Fibroblast of lung (primary cell): ENCODE measurements around the gene MXRA8. TPM values are rescaled to one million over a fixed set of nuclear protein-coding genes. Genes with fewer than 3 reads are reported as not detected.

Source experiments
- DNase-seq, 2 donors: peaks; one replicate each; pipeline versions ENCODE4 v3.0.0 to v3.0.0-alpha.2; 2010; ENCODE audit warnings: low read depth in 2 of 2
- H2AFZ ChIP-seq: 2 replicates; pipeline ENCODE4 v1.5.1; 2012; ENCODE audit warnings: low read length, control low read depth, inconsistent platforms
- H3K27ac ChIP-seq: 2 replicates; pipeline ENCODE4 v1.5.1; 2011; ENCODE audit warnings: low read length, control low read depth; ENCODE audit not compliant: insufficient read depth
- H3K27me3 ChIP-seq: 2 replicates; pipeline ENCODE4 v1.5.1; 2011; ENCODE audit warnings: mild to moderate bottlenecking, low read length; ENCODE audit not compliant: control insufficient read depth, insufficient read depth
- H3K36me3 ChIP-seq: 2 replicates; pipeline ENCODE4 v1.5.1; 2011; ENCODE audit warnings: low read length; ENCODE audit not compliant: control insufficient read depth, insufficient read depth
- H3K4me1 ChIP-seq: 2 replicates; pipeline ENCODE4 v1.5.1; 2011; ENCODE audit warnings: low read length; ENCODE audit not compliant: control insufficient read depth, insufficient read depth; ENCODE audit errors: extremely low read depth
- H3K4me2 ChIP-seq: 2 replicates; pipeline ENCODE4 v1.5.1; 2011; ENCODE audit warnings: low read length, control low read depth; ENCODE audit not compliant: insufficient read depth; ENCODE audit errors: extremely low read depth
- H3K4me3 ChIP-seq, 4 experiments: fragments of 200-600 bp in 1 of 4; sonication (generic) in 1 of 4; replicated peaks in 1 of 4; 2 replicates each; pipeline ENCODE4 v1.5.1; 2011 to 2016; ENCODE audit warnings: low read length in 4 of 4, low read depth in 3 of 4, mild to moderate bottlenecking in 3 of 4, control low read depth in 2 of 4, inconsistent platforms in 1 of 4, mixed read lengths in 1 of 4; ENCODE audit not compliant: insufficient read depth in 1 of 4; ENCODE audit errors: control extremely low read depth in 1 of 4
- H3K79me2 ChIP-seq: 2 replicates; pipeline ENCODE4 v1.5.1; 2012; ENCODE audit warnings: mild to moderate bottlenecking, low read length, inconsistent platforms; ENCODE audit not compliant: control insufficient read depth, insufficient read depth
- H3K9ac ChIP-seq: 2 replicates; pipeline ENCODE4 v1.5.1; 2011; ENCODE audit warnings: mild to moderate bottlenecking, low read length, control low read depth; ENCODE audit not compliant: insufficient read depth
- H3K9me3 ChIP-seq: 2 replicates; pipeline ENCODE4 v1.5.1; 2012; ENCODE audit warnings: low read depth, low read length; ENCODE audit not compliant: control insufficient read depth, insufficient read depth
- H4K20me1 ChIP-seq: 2 replicates; pipeline ENCODE4 v1.5.1; 2011; ENCODE audit warnings: low read length; ENCODE audit not compliant: control insufficient read depth, insufficient read depth; ENCODE audit errors: extremely low read depth
- EZH2 ChIP-seq: IDR thresholded peaks from 2 replicates; pipeline ENCODE4 v1.5.1; 2012; ENCODE audit warnings: low read length, control low read depth, mild to moderate bottlenecking; ENCODE audit errors: missing control alignments
- polyA plus RNA-seq, 2 donors: library from polyadenylated mRNA; depleted of rRNA in 1 of 2; stranded (reverse) in 1 of 2; unstranded in 1 of 2; fragments of >200 nt; gene quantifications; 2 replicates each; pipeline ENCODE4 v1.2.1, GENCODE V29; 2011 to 2012; ENCODE audit warnings: missing spikeins in 1 of 2
- total RNA-seq: library from RNA; depleted of rRNA; stranded (reverse); fragments of >200 nt; gene quantifications from 2 replicates; pipeline ENCODE4 v1.2.1, GENCODE V29; 2014
- TF ChIP-seq, protein P1 (sequence below), 2 donors: IDR thresholded peaks in 1 of 2; conservative IDR thresholded peaks in 1 of 2; 1 replicate in 1 of 2; 2 replicates in 1 of 2; pipeline ENCODE4 v1.5.1; 2011 to 2012; ENCODE audit warnings: low read length in 2 of 2, control low read depth in 1 of 2, inconsistent platforms in 1 of 2, low read depth in 1 of 2, mild to moderate bottlenecking in 1 of 2

MXRA8 gene
- total and polyA plus RNA-seq, 2 donors (not counting 1 experiment from before 2014, with no cell fraction given): 205 to 397 TPM

DNA sequence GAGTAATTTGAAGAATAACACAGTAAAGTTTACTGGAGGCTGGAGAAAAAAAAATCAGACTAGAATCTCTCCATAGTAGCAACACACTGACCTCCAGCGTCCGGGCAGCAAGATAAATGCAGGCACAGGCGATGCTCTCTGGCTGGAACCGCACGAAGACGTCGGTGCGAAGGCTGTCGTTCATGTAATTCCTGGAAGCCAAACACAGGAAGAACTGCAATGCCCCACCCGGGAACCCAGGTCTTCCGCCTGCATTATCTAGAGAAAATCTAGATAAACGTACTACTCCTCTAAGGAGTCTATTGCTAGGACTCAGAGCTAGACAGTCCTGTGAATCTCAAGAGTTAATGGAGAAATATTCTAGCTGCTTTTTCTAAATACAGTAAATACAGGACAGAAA lies 32.3 kb upstream of the MXRA8 start:
- Histone ChIP-seq H3K36me3 (peaks cover 44% of the 10 kb centered on the region), H2AFZ (no peak overlapping the region), H3K4me3 (no peak overlapping the region), H3K27me3 (no peaks in the 10 kb centered on the region), H3K9me3 (no peaks in the 10 kb centered on the region), H4K20me1 (no peaks in the 10 kb centered on the region), H3K4me2 (no peak overlapping the region), H3K4me1 (no peaks in the 10 kb centered on the region), H3K27ac (no peak overlapping the region), H3K79me2 (peaks cover 14% of the 10 kb centered on the region), H3K9ac (no peak overlapping the region)
- DNase-seq: no peak
- TF ChIP-seq, protein P1, sequence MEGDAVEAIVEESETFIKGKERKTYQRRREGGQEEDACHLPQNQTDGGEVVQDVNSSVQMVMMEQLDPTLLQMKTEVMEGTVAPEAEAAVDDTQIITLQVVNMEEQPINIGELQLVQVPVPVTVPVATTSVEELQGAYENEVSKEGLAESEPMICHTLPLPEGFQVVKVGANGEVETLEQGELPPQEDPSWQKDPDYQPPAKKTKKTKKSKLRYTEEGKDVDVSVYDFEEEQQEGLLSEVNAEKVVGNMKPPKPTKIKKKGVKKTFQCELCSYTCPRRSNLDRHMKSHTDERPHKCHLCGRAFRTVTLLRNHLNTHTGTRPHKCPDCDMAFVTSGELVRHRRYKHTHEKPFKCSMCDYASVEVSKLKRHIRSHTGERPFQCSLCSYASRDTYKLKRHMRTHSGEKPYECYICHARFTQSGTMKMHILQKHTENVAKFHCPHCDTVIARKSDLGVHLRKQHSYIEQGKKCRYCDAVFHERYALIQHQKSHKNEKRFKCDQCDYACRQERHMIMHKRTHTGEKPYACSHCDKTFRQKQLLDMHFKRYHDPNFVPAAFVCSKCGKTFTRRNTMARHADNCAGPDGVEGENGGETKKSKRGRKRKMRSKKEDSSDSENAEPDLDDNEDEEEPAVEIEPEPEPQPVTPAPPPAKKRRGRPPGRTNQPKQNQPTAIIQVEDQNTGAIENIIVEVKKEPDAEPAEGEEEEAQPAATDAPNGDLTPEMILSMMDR (conservative IDR thresholded peaks at IDR 0.05 in 1 of 2, IDR thresholded peaks at IDR 0.05 in 1 of 2; ENCODE audit: low read depth in 1 of 2, low read length in 2 of 2): no peak
- no peak for TF ChIP-seq EZH2

- TF ChIP-seq, protein P1 (conservative IDR thresholded peaks at IDR 0.05 in 1 of 2, IDR thresholded peaks at IDR 0.05 in 1 of 2; ENCODE audit: low read depth in 1 of 2, low read length in 2 of 2): no peak
- no peak for TF ChIP-seq EZH2
- Histone ChIP-seq H3K27ac (no peak overlapping the region), H3K4me1 (no peaks in the 10 kb centered on the region), H4K20me1 (no peaks in the 10 kb centered on the region), H3K4me2 (no peak overlapping the region), H3K79me2 (peaks cover 2% of the 10 kb centered on the region), H3K4me3 (no peak overlapping the region), H3K27me3 (no peaks in the 10 kb centered on the region), H3K36me3 (peaks cover 34% of the 10 kb centered on the region), H3K9me3 (no peaks in the 10 kb centered on the region), H3K9ac (no peak overlapping the region), H2AFZ (no peak overlapping the region)
- DNase-seq: no peak
These were observed 29.7 kb upstream of the MXRA8 start for GRCh38 chr1:1388078-1388472.

DNA sequence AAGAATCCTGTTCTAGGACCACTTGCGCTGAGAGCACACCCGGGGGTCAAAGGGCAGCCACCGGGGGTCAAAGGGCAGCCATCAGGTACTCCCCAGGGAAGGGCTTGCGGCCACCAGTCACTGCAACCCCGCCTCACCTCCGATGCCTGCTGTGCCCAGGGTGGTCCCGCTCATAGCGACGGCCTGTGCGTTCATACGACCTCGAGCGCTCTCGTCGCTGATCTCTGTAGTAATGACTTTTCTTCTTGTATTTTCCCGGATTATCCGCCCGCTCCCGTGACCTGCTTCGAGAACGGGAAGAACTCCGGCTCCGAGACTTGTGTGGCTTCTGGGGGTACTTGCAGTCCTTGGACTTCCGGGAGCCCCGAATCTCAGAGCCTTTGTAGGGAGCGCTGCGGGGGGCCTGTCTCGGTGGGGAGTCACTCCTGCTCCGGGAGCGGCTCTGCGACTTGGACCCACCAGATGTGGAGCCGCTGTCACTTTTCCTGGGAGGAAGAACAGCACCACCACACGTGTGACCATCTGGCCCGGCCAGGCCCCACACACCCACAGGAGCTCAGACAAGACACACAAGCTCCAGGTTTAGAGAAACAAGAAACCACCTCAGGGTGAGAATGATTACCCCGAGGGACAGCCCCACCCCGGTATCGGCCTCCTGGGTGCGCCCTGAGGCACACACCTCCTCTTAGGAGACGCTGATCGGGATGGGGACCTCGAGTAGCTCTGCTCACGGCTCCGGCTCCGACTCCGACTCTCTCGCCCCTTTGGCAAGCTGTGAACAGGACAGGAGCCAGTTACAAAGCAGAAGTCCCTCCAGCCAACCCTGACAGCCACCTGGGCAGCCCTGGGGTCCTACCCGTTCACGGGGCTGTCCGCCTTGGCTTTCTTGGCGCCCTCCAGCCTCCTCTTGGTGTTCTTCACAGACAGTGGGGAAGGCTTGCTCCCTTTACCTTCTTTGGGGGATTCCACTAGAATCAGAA lies 29.0 kb upstream of the MXRA8 start:
- TF ChIP-seq EZH2: no peak
- TF ChIP-seq, protein P1 (conservative IDR thresholded peaks at IDR 0.05 in 1 of 2, IDR thresholded peaks at IDR 0.05 in 1 of 2; ENCODE audit: low read depth in 1 of 2, low read length in 2 of 2): no peak
- no peaks in the 10 kb centered on the region for H3K9me3 ChIP-seq
- H4K20me1 ChIP-seq: no peaks in the 10 kb centered on the region
- no peaks in the 10 kb centered on the region for H3K79me2 ChIP-seq
- peaks cover 31% of the 10 kb centered on the region for H3K36me3 ChIP-seq
- H3K4me3 ChIP-seq: no peak overlapping the region
- no peak overlapping the region for H2AFZ ChIP-seq
- no peak overlapping the region for H3K9ac ChIP-seq
- no peak overlapping the region for H3K27ac ChIP-seq
- no peak for DNase-seq
- H3K4me1 ChIP-seq: no peaks in the 10 kb centered on the region
- H3K4me2 ChIP-seq: no peak overlapping the region
- no peaks in the 10 kb centered on the region for H3K27me3 ChIP-seq
